Right ventricle myocardium inferior (tissue), 1 donor: Measurements from ENCODE around the gene IFITM10. TPM values are rescaled to one million over a fixed set of nuclear protein-coding genes. Genes with fewer than 3 reads are reported as not detected.
A peak's percentile ranks its signal among the peaks of the same experiment; 100 is the strongest.

ENCODE experiments used
- ATAC-seq: fragments of 200-7000 bp; cut with Tn5 transposase; one replicate; pipeline ENCODE4 v1.9.1; 2020; ENCODE audit warnings: mild to moderate bottlenecking, moderate library complexity
- DNase-seq: peaks from one replicate; pipeline ENCODE4 v3.0.0; 2021; ENCODE audit errors: missing footprints
- intact Hi-C: fragments of 100-400 bp; cut with DNase I; formaldehyde crosslinking; loops from one replicate; pipeline ENCODE4 v1.11.0; 2022
- total RNA-seq: library from RNA; stranded (reverse); fragmentation: NEBNext Ultra II Directional; extraction: Animal tissue kit (Norgen Biotek cat#: 25700); gene quantifications from one replicate; pipeline ENCODE4 v1.2.1, GENCODE V29; 2021
- donor health status: DM: no; HTN: yes; CAD: no; lungs with severe emphysema.

IFITM10 gene
- total RNA-seq, 1 donor from 2014 or later, result 0.92 TPM

DNA sequence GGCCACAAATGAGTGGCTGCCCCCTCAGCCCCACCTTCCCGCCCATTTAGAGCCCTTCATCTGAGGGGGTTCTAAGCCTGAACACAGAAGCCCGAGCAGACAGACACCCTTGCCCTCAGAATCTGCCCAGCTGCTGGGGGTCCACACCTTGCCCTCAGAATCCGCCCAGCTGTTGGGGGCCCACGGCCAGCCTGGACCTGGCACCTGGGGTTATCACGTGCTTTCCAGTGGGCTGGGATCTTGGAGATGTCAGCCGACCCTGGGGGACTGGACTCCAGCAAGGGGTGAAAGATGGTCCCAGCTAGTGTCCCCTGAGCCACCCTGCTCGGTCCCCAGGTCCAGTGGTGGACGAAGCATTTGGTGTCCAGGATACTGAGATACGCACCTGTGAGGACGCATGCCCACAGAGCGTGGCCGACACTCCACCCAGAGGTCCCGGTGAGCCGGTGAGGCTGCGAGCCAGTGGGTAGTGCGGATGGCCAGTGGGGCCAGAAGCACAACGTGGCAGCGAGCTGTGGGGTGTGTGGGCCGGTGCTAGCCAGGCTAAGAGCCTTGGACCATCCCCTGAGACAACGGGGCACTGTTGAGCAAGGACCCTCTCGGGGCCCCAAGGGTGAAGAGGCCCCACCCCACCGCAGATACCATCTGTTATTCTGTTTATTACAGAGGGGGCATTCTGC lies 16.5 kb upstream of the IFITM10 start:
- DNase-seq (no peak), ATAC-seq (no peak)
- intact Hi-C loops, result no loop called here

GRCh38 chr11:1765871-1766718 lies 15.7 kb upstream of the IFITM10 start:
- DNase-seq (peak; percentile 46), ATAC-seq (no peak)
- intact Hi-C loops, result no loop called here

DNA sequence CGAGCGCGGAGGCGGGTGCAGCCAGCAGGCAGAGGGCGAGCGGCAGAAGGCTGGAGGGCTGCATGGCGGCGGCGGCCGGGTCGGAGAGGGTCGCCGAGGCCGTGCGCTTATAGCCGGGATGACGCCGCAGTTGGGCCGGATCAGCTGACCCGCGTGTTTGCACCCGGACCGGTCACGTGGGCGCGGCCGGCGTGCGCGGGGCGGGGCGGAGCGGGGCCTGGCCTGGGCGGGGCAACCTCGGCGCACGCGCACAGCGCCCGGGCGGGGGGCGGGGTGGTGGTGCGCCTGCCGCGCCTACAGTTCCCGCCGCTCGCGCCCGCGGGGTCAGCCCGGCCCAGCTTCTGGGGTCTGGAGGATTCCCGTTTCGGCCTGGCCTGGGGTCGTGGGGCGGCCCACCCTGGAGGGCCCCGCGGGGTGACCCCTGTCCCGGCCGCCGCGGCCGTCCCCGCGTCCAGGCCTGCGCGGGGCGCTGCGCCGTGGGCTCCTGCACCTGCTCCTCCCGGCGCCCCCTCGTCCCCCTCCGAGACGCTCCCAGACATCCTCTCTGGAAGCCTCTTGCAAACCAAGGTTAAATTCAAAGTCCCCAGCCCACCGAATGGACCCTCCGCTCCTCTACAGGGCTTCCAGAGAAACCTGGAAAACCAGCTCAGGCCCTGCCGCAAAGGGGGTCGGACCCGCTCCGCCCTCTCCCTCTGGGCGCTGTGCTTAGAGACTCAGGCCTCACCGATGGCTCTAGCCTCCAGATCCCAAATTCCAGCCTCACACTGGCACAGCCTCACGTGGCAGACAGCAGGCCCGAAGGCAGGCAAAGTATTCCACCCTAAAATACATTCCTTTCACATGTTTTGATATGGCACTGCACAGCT lies 13.6 kb upstream of the IFITM10 start, which contains the start of gene CTSD:
CTSD (minus strand) TSS at position 132 of the 866 bp plus-strand sequence; CDS start at position 64, 68 bp downstream.
- intact Hi-C loops, result loop anchor here (5.0 kb wide), 1 partner anchor 47 kb away; no protein-coding TSS in a partner anchor
- DNase-seq (peak; percentile 96), ATAC-seq (peak; percentile 85)

- intact Hi-C loops, result loop anchor here (5.0 kb wide), 1 partner anchor 46 kb away; no protein-coding TSS in a partner anchor
- ATAC-seq, result no peak
Observed at GRCh38 chr11:1763336-1763795, 13.0 kb upstream of the IFITM10 start.

DNA sequence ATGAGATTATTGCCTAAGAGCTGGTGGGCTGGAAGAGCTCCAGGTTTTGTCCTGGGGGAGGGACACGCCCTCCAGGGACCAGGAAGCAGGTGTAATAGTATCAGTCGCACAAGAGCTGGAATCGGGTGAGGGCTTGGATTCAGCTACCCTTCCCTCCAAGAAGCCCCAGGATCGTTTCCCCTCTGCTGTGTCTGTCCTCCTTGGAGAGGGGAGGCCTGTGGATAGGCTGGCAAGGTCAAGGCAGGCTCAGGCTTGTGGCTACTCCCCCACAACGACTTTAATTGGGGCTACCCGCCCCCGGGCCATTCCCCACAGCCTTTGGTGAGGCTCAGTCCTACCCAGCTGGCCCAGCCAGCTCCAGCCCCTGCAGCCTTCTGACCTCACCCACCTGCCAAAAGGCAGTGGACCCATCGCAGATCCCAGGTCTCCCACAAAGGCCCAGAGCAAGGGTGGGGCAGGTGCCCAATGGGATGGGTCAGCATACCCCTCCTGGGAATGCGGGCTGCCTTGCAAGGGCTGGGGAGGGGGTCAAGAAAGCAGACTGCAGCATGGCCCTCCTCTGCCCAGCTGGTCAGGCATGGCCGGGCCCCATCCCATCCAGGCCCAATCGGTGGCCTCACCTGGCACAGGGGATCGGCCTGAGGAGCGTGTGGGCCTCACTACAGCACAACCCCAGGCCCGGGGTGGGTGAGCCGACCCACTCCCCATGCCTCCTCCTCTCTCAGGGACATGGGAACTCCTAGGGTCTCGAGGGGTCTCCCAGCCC lies 12.3 kb upstream of the IFITM10 start:
- DNase-seq (peak; percentile 70), ATAC-seq (no peak)
- intact Hi-C loops, result loop anchor here (5.0 kb wide), 1 partner anchor 45 kb away; no protein-coding TSS in a partner anchor

More at GRCh38 chr11:1763336-1763795, 13.0 kb upstream of the IFITM10 start:
- no peak for DNase-seq

DNA sequence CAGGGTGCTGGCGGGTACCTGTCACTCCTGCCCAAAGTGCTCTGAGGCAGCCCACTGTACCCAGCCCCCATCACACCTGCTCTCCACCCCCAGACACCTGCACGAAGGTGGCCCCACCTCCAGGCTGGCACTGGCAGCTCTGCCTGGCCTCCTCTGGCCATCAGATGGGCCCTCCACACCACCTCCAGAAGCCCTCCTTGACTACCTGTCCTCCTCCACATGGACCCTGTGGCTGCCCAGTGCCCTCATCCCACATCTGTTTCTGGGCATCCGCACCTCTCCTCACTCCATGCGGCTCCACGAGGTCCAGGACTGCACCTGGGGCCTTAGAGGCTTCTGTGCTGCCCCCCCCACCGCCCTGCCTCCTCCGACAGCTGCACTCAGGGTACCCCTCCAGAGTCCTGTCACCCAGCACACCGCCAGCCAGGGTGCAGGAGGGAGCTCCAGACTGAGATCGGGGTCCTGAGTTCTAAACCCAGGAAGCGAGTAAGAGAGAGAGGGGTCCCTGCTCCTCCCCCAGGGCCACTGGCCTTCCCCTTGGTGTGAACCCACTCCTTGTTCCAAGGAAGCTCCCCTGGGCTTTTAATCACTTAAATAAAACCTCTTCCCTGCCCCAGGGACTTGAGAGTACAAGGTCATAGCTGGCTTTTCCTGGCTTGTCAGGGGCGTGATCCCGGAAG lies 11.6 kb upstream of the IFITM10 start:
- intact Hi-C loops, result loop anchor here (5.0 kb wide), 1 partner anchor 45 kb away; no protein-coding TSS in a partner anchor
- ATAC-seq, result no peak
- DNase-seq, result peak; percentile 48

- intact Hi-C loops, result loop anchor here (5.0 kb wide), 1 partner anchor 44 kb away; no protein-coding TSS in a partner anchor
- ATAC-seq (no peak), DNase-seq (peak; percentile 68)
Observed at GRCh38 chr11:1761110-1761856, 10.9 kb upstream of the IFITM10 start.

- intact Hi-C loops, result loop anchor here (5.0 kb wide), 1 partner anchor 43 kb away; no protein-coding TSS in a partner anchor
- ATAC-seq (peak; percentile 67), DNase-seq (peak; percentile 95)
Observed at GRCh38 chr11:1760351-1761109, 10.1 kb upstream of the IFITM10 start.

DNA sequence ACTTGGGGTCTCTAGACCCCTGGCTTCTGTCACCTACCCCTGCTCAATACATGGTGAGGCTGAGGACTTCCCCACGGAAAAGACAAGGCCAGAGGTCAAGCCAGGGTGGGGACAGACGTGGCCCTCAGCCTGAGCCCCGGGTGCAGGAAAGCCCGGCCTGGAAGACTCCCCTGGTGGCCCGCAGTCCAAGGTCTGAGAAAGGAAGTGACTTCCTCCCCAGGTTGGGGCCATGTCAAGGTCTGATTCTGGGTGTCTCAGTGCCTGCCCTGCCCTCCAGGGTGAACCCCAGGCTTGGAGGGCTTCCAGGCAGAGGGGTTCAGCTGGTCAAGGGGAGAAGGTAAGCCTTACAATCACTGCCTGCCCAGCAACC lies 9.4 kb upstream of the IFITM10 start:
- ATAC-seq (no peak), DNase-seq (no peak)
- intact Hi-C loops, result loop anchor here (5.0 kb wide), 1 partner anchor 43 kb away; no protein-coding TSS in a partner anchor

DNA sequence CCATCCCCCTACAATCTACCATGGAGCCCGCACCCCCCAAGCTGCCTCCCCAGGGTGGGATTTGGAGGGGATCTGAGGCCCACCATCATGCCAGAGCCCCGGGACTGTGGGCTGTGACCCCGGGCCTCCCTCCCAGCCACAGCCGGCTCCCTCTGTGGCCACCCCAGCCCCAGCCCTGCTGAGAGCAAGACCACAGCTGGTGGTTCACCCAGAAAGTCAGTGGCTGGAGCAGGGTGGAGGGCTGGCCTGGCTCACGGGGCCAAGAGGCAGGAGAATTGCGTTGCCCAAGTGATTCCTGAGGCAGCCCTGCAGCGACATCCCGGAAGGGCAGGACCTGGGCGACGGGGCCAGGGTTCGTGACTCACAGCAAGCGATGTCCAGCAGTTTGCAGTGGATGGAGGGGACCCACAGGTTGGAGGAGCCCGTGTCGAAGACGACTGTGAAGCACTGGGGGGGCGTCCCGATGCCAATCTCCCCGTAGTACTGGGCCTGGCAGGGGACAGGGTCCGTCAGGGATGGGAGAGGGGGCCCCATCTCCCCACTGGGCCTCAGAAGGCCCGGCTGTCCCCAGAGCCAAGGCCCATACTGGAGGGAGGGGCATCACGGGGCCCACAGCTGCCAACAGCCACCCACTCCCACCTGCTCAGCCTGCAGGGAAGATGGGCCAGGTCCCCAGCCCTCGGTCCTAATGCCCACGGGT lies 8.9 kb upstream of the IFITM10 start:
- peak; percentile 59 for DNase-seq
- intact Hi-C loops, result no loop called here
- ATAC-seq, result no peak

GRCh38 chr11:1758611-1759150 lies 8.3 kb upstream of the IFITM10 start:
- DNase-seq (peak; percentile 22), ATAC-seq (no peak)
- intact Hi-C loops, result no loop called here

GRCh38 chr11:1757861-1758610 lies 7.6 kb upstream of the IFITM10 start:
- intact Hi-C loops, result no loop called here
- DNase-seq (peak; percentile 76), ATAC-seq (no peak)

DNA sequence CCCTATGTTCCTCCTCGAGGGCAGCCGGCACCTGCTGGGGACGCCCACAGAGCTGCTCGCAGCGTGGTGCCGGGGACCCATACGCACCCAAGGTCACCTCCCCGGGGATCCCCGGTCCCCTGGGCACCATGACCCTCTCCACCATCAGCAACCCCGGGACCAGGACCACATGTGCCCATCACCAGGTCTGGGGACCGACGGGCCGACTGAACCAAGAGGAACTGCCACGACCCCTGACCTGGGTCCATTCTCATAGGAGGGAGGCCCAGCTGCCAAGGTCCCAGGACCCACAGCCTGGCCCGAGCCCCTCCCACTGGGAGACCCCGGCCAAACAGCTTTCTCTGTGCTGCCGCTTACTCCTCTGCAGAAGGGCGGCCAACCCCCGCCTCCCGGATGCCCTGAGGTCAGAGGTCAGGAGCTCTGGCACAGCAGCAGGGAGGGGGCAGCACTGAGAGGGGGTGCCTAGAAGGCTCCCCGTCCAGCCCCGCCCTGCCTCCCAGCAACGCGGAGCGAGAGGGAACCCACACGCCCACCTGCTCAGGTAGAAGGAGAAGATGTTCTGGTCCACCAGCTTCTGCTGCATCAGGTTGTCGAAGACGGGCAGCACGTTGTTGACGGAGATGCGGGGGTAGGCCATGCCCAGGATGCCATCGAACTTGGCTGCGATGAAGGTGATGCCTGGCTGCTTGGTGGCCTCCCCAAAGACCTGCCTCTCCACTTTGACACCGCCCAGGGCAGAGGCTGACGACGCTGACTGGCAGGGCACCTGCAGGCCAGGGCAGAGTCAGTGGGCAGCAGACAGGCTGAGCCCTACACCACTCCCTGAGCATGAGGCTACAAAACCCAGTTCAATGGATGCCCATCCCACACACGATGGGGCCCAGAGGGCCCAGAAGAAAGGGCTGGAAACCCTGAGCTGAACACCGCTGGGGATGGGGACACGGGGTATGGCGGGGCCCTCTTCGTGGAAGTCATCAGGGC lies 6.7 kb upstream of the IFITM10 start:
- intact Hi-C loops, result no loop called here
- ATAC-seq (no peak), DNase-seq (peak; percentile 66)
